Endodermal cell (in vitro differentiated cells): ENCODE measurements around the gene ST8SIA5. TPM values are rescaled to one million over a fixed set of nuclear protein-coding genes. Genes with fewer than 3 reads are reported as not detected.

Experiments used
- DNase-seq: peaks from one replicate; pipeline ENCODE4 v3.0.0-alpha.2; 2017
- H3K27ac ChIP-seq: 2 replicates; pipeline ENCODE4 v1.5.1; 2013; ENCODE audit warnings: mild to moderate bottlenecking, low read depth, low read length, moderate library complexity
- H3K27me3 ChIP-seq: 2 replicates; pipeline ENCODE4 v1.6.1; 2013; ENCODE audit warnings: mild to moderate bottlenecking, low read length, moderate library complexity; ENCODE audit not compliant: insufficient read depth, control insufficient read depth, poor library complexity, severe bottlenecking
- H3K36me3 ChIP-seq: 2 replicates; pipeline ENCODE4 v1.7.0; 2013; ENCODE audit warnings: mild to moderate bottlenecking, low read length, moderate library complexity; ENCODE audit not compliant: control insufficient read depth, insufficient read depth
- H3K4me1 ChIP-seq: one replicate; pipeline ENCODE4 v1.7.0; 2013; ENCODE audit warnings: low read length; ENCODE audit not compliant: control insufficient read depth, insufficient read depth
- H3K4me3 ChIP-seq: 2 replicates; pipeline ENCODE4 v1.5.1; 2013; ENCODE audit warnings: mild to moderate bottlenecking, low read length, moderate library complexity
- H3K9ac ChIP-seq: 2 replicates; pipeline ENCODE4 v1.6.1; 2013; ENCODE audit warnings: mild to moderate bottlenecking, low read length, moderate library complexity; ENCODE audit not compliant: poor library complexity, severe bottlenecking; ENCODE audit errors: extremely low read depth
- H3K9me3 ChIP-seq: 2 replicates; pipeline ENCODE4 v1.6.1; 2013; ENCODE audit warnings: mild to moderate bottlenecking, low read length, moderate library complexity; ENCODE audit not compliant: control insufficient read depth
- H3K27ac Mint-ChIP-seq: 2 replicates; pipeline ENCODE4 v1.8.0; 2020; ENCODE audit warnings: mixed read lengths
- H3K27me3 Mint-ChIP-seq: 2 replicates; pipeline ENCODE4 v1.8.0; 2021; ENCODE audit warnings: mild to moderate bottlenecking, mixed read lengths; ENCODE audit not compliant: insufficient read depth
- H3K36me3 Mint-ChIP-seq: 2 replicates; pipeline ENCODE4 v1.8.0; 2020; ENCODE audit warnings: low read depth, mixed read lengths
- H3K4me1 Mint-ChIP-seq: 2 replicates; pipeline ENCODE4 v1.8.0; 2020; ENCODE audit warnings: mixed read lengths
- H3K4me3 Mint-ChIP-seq: 2 replicates; pipeline ENCODE4 v1.8.0; 2020; ENCODE audit warnings: mild to moderate bottlenecking, moderate library complexity, mixed read lengths
- H3K9me3 Mint-ChIP-seq: 2 replicates; pipeline ENCODE4 v1.8.0; 2020; ENCODE audit warnings: mild to moderate bottlenecking, mixed read lengths
- CTCF ChIP-seq: fragments of 200-600 bp; sonication (generic); conservative IDR thresholded peaks from 2 replicates; pipeline ENCODE4 v1.5.0; 2021; ENCODE audit warnings: antibody characterized with exemption, mild to moderate bottlenecking
- WGBS, 2 experiments: methylation state at CpG; one replicate each; pipeline versions ENCODE4 v1.1.5 to v1.1.7; 2013; ENCODE audit warnings: missing lambda C conversion rate in 2 of 2, mixed read lengths in 1 of 2; ENCODE audit not compliant: insufficient coverage in 1 of 2, insufficient read length in 1 of 2; 5-methylcytosine and 5-hydroxymethylcytosine counted together
- total RNA-seq, 2 donors: library from RNA; stranded (reverse); fragmentation: NEBNext Ultra II Directional in 1 of 2; extraction: Animal tissue kit (Norgen Biotek cat#: 25700) in 1 of 2; gene quantifications; 2 replicates in 1 of 2; 3 replicates in 1 of 2; pipeline ENCODE4 v1.2.1, GENCODE V29; 2021

The ST8SIA5 gene
- total RNA-seq, 2 donors from 2014 or later, result 0.24 to 0.73 TPM

- H3K27ac ChIP-seq, result no peak overlapping the region
- no peaks in the 10 kb centered on the region for H3K27me3 Mint-ChIP-seq
- no peaks in the 10 kb centered on the region for H3K9me3 ChIP-seq
- no peak overlapping the region for H3K27ac Mint-ChIP-seq
- no peak overlapping the region for H3K4me3 ChIP-seq
- H3K36me3 Mint-ChIP-seq, result no peaks in the 10 kb centered on the region
- H3K4me1 ChIP-seq, result no peaks in the 10 kb centered on the region
- no peaks in the 10 kb centered on the region for H3K27me3 ChIP-seq
- no peak for DNase-seq
- H3K4me1 Mint-ChIP-seq, result peaks cover 10% of the 10 kb centered on the region
- WGBS, 2 experiments, result 86% methylated on average over 11 of the region's 11 CpGs; no CpG with 5 or more reads in 1 of the 2 experiments
- no peak overlapping the region for H3K9ac ChIP-seq
- no peak for TF ChIP-seq CTCF
- peaks cover 5% of the 10 kb centered on the region for H3K9me3 Mint-ChIP-seq
- no peaks in the 10 kb centered on the region for H3K36me3 ChIP-seq
- no peak overlapping the region for H3K4me3 Mint-ChIP-seq
These were observed 88.7 kb downstream of the ST8SIA5 start for GRCh38 chr18:46668135-46668534.

GRCh38 chr18:46663539-46663938 is 93.3 kb downstream of the ST8SIA5 start:
- H3K27ac Mint-ChIP-seq, result no peak overlapping the region
- H3K27me3 Mint-ChIP-seq, result no peaks in the 10 kb centered on the region
- H3K9me3 ChIP-seq, result no peaks in the 10 kb centered on the region
- no peak overlapping the region for H3K4me3 Mint-ChIP-seq
- no peak for TF ChIP-seq CTCF
- H3K27ac ChIP-seq, result no peak overlapping the region
- H3K4me1 Mint-ChIP-seq, result no peaks in the 10 kb centered on the region
- H3K36me3 ChIP-seq, result no peaks in the 10 kb centered on the region
- H3K4me1 ChIP-seq, result no peaks in the 10 kb centered on the region
- DNase-seq, result no peak
- no peaks in the 10 kb centered on the region for H3K27me3 ChIP-seq
- H3K4me3 ChIP-seq, result no peak overlapping the region
- peaks cover 9% of the 10 kb centered on the region for H3K9me3 Mint-ChIP-seq
- no peak overlapping the region for H3K9ac ChIP-seq
- 89 to 100% methylated on average over 1 of the region's 1 CpG for WGBS, 2 experiments
- no peaks in the 10 kb centered on the region for H3K36me3 Mint-ChIP-seq

GRCh38 chr18:46660957-46661749 is 95.7 kb downstream of the ST8SIA5 start:
- TF ChIP-seq CTCF, result no peak
- no peak overlapping the region for H3K27ac Mint-ChIP-seq
- Histone ChIP-seq H3K4me3 (no peak overlapping the region), H3K36me3 (no peaks in the 10 kb centered on the region), H3K9ac (no peak overlapping the region), H3K27ac (no peak overlapping the region), H3K27me3 (no peaks in the 10 kb centered on the region), H3K4me1 (no peaks in the 10 kb centered on the region), H3K9me3 (no peaks in the 10 kb centered on the region)
- no peak overlapping the region for H3K4me3 Mint-ChIP-seq
- WGBS, 2 experiments, result 88 to 98% methylated on average over 6 to 8 of the region's 9 CpGs
- H3K27me3 Mint-ChIP-seq, result peaks cover 10% of the 10 kb centered on the region
- DNase-seq, result peak; percentile 83
- peaks cover 9% of the 10 kb centered on the region for H3K9me3 Mint-ChIP-seq
- H3K36me3 Mint-ChIP-seq, result no peaks in the 10 kb centered on the region
- H3K4me1 Mint-ChIP-seq, result peaks cover 9% of the 10 kb centered on the region
